Omental fat pad (tissue), 4 donors: ENCODE measurements around the gene JAKMIP1. TPM values are rescaled to one million over a fixed set of nuclear protein-coding genes. Genes with fewer than 3 reads are reported as not detected.
A peak's percentile ranks its signal among the peaks of the same experiment; 100 is the strongest.

Source experiments
- ATAC-seq: fragments of 150-250 bp; one replicate; pipeline ENCODE4 v1.9.1; 2016; ENCODE audit warnings: mild to moderate bottlenecking, moderate library complexity; ENCODE audit not compliant: low FRiP score
- DNase-seq: peaks from one replicate; pipeline ENCODE4 v3.0.0-alpha.2; 2019; ENCODE audit warnings: low spot score
- CTCF ChIP-seq, 3 donors: fragments of 450-650 bp; IDR thresholded peaks; one replicate each; pipeline ENCODE4 v1.5.1; 2016 to 2017; ENCODE audit warnings: antibody characterized with exemption in 3 of 3, mild to moderate bottlenecking in 3 of 3, moderate library complexity in 2 of 3
- total RNA-seq, 4 donors: library from RNA; depleted of rRNA; stranded (reverse); fragments of >200 nt; gene quantifications; one replicate each; pipeline ENCODE4 v1.1.0, GENCODE V29; 2016

JAKMIP1 gene
- total RNA-seq, 4 donors from 2014 or later: 0.48 to 1.0 (median 0.63) TPM; not detected in 1

- no peak for ATAC-seq
Observed at GRCh38 chr4:6038711-6039110, 161.6 kb downstream of the JAKMIP1 start.

GRCh38 chr4:6035786-6036185 is 164.6 kb downstream of the JAKMIP1 start:
- no peak for TF ChIP-seq CTCF (IDR thresholded peaks at IDR 0.05)
- ATAC-seq (no peak), DNase-seq (no peak)

More at GRCh38 chr4:6038711-6039110, 161.6 kb downstream of the JAKMIP1 start:
- no peak for DNase-seq
- no peak for TF ChIP-seq CTCF (IDR thresholded peaks at IDR 0.05)

GRCh38 chr4:6033381-6033780 is 167.0 kb downstream of the JAKMIP1 start:
- no peak for TF ChIP-seq CTCF (IDR thresholded peaks at IDR 0.05)
- no peak for DNase-seq

GRCh38 chr4:6032249-6033244 is 167.8 kb downstream of the JAKMIP1 start:
- ATAC-seq: peak; percentile 65
- no peak for DNase-seq
- TF ChIP-seq CTCF (IDR thresholded peaks at IDR 0.05): no peak

More at GRCh38 chr4:6033381-6033780, 167.0 kb downstream of the JAKMIP1 start:
- no peak for ATAC-seq

- TF ChIP-seq CTCF (IDR thresholded peaks at IDR 0.05): no peak
- no peak for DNase-seq
- ATAC-seq: no peak
Observed at GRCh38 chr4:6031846-6032245, 168.5 kb downstream of the JAKMIP1 start.

- no peak for TF ChIP-seq CTCF (IDR thresholded peaks at IDR 0.05)
- DNase-seq (no peak), ATAC-seq (no peak)
Observed at GRCh38 chr4:6030679-6031078, 169.7 kb downstream of the JAKMIP1 start.

GRCh38 chr4:6029254-6029653 is 171.1 kb downstream of the JAKMIP1 start:
- TF ChIP-seq CTCF (IDR thresholded peaks at IDR 0.05): no peak
- DNase-seq (no peak), ATAC-seq (no peak)
